ENCODE data around the gene SPNS1. TPM values are rescaled to one million over a fixed set of nuclear protein-coding genes. Genes with fewer than 3 reads are reported as not detected.
A peak's percentile ranks its signal among the peaks of the same experiment; 100 is the strongest.
"Not testable (repeated sequence)": the region's sequence is repeated elsewhere in the genome, so short reads cannot be mapped to it uniquely, and the experiment has no call there.

Gene SPNS1
- total RNA-seq, 1 donor from 2014 or later: 29.2 TPM

- TF ChIP-seq CTCF (IDR thresholded peaks at IDR 0.05): no peak
- POLR2A ChIA-PET: no interaction called here
- no peak overlapping the region for H3K27ac Mint-ChIP-seq
- CTCF ChIA-PET: no interaction called here
- DNase-seq: no peak
- H3K4me1 Mint-ChIP-seq: no peaks in the 10 kb centered on the region
- intact Hi-C loops (cut with micrococcal nuclease): no loop called here
- ATAC-seq (ENCODE audit: low read depth): no peak
- no peaks in the 10 kb centered on the region for H3K9me3 Mint-ChIP-seq
- peaks cover 58% of the 10 kb centered on the region for H3K36me3 Mint-ChIP-seq (ENCODE audit: low read depth)
- no peaks in the 10 kb centered on the region for H3K27me3 Mint-ChIP-seq
- H3K4me3 Mint-ChIP-seq: no peak overlapping the region
Measured at GRCh38 chr16:28964496-28964895, 10.1 kb upstream of the SPNS1 start.

GRCh38 chr16:28967156-28967555, 7.4 kb upstream of the SPNS1 start:
- no peaks in the 10 kb centered on the region for H3K27me3 Mint-ChIP-seq
- H3K4me3 Mint-ChIP-seq: no peak overlapping the region
- intact Hi-C loops (cut with micrococcal nuclease): no loop called here
- POLR2A ChIA-PET: no interaction called here
- H3K4me1 Mint-ChIP-seq: no peaks in the 10 kb centered on the region
- peaks cover 39% of the 10 kb centered on the region for H3K36me3 Mint-ChIP-seq (ENCODE audit: low read depth)
- DNase-seq (no peak), ATAC-seq (ENCODE audit: low read depth) (no peak)
- no peak overlapping the region for H3K27ac Mint-ChIP-seq
- no peaks in the 10 kb centered on the region for H3K9me3 Mint-ChIP-seq
- CTCF ChIA-PET: no interaction called here
- TF ChIP-seq CTCF (IDR thresholded peaks at IDR 0.05): no peak

- H3K4me1 Mint-ChIP-seq; H3K27ac Mint-ChIP-seq; POLR2A ChIA-PET; DNase-seq; H3K27me3 Mint-ChIP-seq; H3K4me3 Mint-ChIP-seq; H3K9me3 Mint-ChIP-seq; ATAC-seq (ENCODE audit: low read depth); CTCF ChIA-PET: not testable (repeated sequence)
- peaks cover 19% of the 10 kb centered on the region for H3K36me3 Mint-ChIP-seq (ENCODE audit: low read depth)
- intact Hi-C loops (cut with micrococcal nuclease): loop anchor here (5.0 kb wide), 1 partner anchor 477 kb away; the partner anchor contains the start of genes APOBR and CLN3
Measured at GRCh38 chr16:28969696-28970095, 4.9 kb upstream of the SPNS1 start.

GRCh38 chr16:28974007-28974436, 556 bp upstream of the SPNS1 start:
- no peak for DNase-seq

GRCh38 chr16:28975158-28975599, 601 bp downstream of the SPNS1 start:
- H3K4me3 Mint-ChIP-seq: peak overlapping the region; percentile 94
- POLR2A ChIA-PET: interaction anchor here (0.8 to 2.5 kb wide), 6 partner anchors 9 to 483 kb away, joined by 3 to 24 read pairs (median 6); partner anchors contain the start of genes CLN3, LAT, RABEP2 and SH2B1
- CTCF ChIA-PET: no interaction called here
- no peak for ATAC-seq (ENCODE audit: low read depth)
- H3K27ac Mint-ChIP-seq: peak overlapping the region; percentile 36
- H3K9me3 Mint-ChIP-seq: no peaks in the 10 kb centered on the region
- DNase-seq: no peak
- peaks cover 31% of the 10 kb centered on the region for H3K4me1 Mint-ChIP-seq
- H3K36me3 Mint-ChIP-seq (ENCODE audit: low read depth): peaks cover 26% of the 10 kb centered on the region
- no peak for TF ChIP-seq CTCF (IDR thresholded peaks at IDR 0.05)
- no peaks in the 10 kb centered on the region for H3K27me3 Mint-ChIP-seq
- intact Hi-C loops (cut with micrococcal nuclease): no loop called here

More at GRCh38 chr16:28974007-28974436, 556 bp upstream of the SPNS1 start:
- TF ChIP-seq CTCF (IDR thresholded peaks at IDR 0.05): no peak
- ChIA-PET POLR2A (interaction anchor here (0.6 to 2.5 kb wide), 13 partner anchors 11 to 1037 kb away, joined by 3 to 24 read pairs (median 6); partner anchors contain the start of genes ATXN2L, CD19, CLN3 and LAT), CTCF (interaction anchor here (0.9 to 1.1 kb wide), 2 partner anchors 29 to 55 kb away, joined by 3 read pairs; no protein-coding TSS in a partner anchor)
- no peaks in the 10 kb centered on the region for H3K27me3 Mint-ChIP-seq
- no peaks in the 10 kb centered on the region for H3K9me3 Mint-ChIP-seq
- peaks cover 25% of the 10 kb centered on the region for H3K36me3 Mint-ChIP-seq (ENCODE audit: low read depth)
- peaks cover 31% of the 10 kb centered on the region for H3K4me1 Mint-ChIP-seq
- H3K27ac Mint-ChIP-seq: peak overlapping the region; percentile 94
- H3K4me3 Mint-ChIP-seq: peak overlapping the region; percentile 94
- ATAC-seq (ENCODE audit: low read depth): peak; percentile 16
- intact Hi-C loops (cut with micrococcal nuclease): loop anchor here (1.0 to 5.0 kb wide), 3 partner anchors 24 to 482 kb away; partner anchors contain the start of genes APOBR, CLN3 and NFATC2IP
